ENCODE results near the gene KLK3.

DNA sequence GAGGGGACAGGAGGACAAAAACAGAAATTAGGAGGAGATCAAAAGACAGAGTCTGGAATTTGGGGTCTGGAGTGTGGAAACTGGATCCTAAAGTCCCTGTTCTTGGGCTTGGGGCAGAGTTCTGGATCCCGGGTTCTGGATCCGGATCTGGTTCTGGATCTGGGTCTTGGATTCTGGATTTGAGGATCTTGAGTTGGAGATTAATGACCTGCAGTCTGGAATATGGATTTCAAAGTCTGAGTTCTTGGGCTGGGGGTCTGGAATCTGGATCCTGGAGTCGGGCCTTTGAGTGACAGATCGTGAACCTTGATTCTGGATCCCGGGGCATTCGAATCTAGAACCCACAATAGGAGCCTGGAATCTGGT lies 20.9 kb upstream of the KLK3 start:
- TF ChIP-seq, protein P1, sequence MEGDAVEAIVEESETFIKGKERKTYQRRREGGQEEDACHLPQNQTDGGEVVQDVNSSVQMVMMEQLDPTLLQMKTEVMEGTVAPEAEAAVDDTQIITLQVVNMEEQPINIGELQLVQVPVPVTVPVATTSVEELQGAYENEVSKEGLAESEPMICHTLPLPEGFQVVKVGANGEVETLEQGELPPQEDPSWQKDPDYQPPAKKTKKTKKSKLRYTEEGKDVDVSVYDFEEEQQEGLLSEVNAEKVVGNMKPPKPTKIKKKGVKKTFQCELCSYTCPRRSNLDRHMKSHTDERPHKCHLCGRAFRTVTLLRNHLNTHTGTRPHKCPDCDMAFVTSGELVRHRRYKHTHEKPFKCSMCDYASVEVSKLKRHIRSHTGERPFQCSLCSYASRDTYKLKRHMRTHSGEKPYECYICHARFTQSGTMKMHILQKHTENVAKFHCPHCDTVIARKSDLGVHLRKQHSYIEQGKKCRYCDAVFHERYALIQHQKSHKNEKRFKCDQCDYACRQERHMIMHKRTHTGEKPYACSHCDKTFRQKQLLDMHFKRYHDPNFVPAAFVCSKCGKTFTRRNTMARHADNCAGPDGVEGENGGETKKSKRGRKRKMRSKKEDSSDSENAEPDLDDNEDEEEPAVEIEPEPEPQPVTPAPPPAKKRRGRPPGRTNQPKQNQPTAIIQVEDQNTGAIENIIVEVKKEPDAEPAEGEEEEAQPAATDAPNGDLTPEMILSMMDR (IDR thresholded peaks at IDR 0.05; ENCODE audit: insufficient read depth, low read length, poor library complexity, severe bottlenecking) = no peak
- TF ChIP-seq EZH2phosphoT487 (conservative IDR thresholded peaks at IDR 0.05; ENCODE audit: low read length) = no peak
